Endodermal cell (in vitro differentiated cells): ENCODE data around the gene MGAT5. TPM values are rescaled to one million over a fixed set of nuclear protein-coding genes. Genes with fewer than 3 reads are reported as not detected.

Experiments used
- DNase-seq: peaks from one replicate; pipeline ENCODE4 v3.0.0-alpha.2; 2017
- H3K27ac ChIP-seq: 2 replicates; pipeline ENCODE4 v1.5.1; 2013; ENCODE audit warnings: mild to moderate bottlenecking, low read depth, low read length, moderate library complexity
- H3K27me3 ChIP-seq: 2 replicates; pipeline ENCODE4 v1.6.1; 2013; ENCODE audit warnings: mild to moderate bottlenecking, low read length, moderate library complexity; ENCODE audit not compliant: insufficient read depth, control insufficient read depth, poor library complexity, severe bottlenecking
- H3K36me3 ChIP-seq: 2 replicates; pipeline ENCODE4 v1.7.0; 2013; ENCODE audit warnings: mild to moderate bottlenecking, low read length, moderate library complexity; ENCODE audit not compliant: control insufficient read depth, insufficient read depth
- H3K4me1 ChIP-seq: one replicate; pipeline ENCODE4 v1.7.0; 2013; ENCODE audit warnings: low read length; ENCODE audit not compliant: control insufficient read depth, insufficient read depth
- H3K4me3 ChIP-seq: 2 replicates; pipeline ENCODE4 v1.5.1; 2013; ENCODE audit warnings: mild to moderate bottlenecking, low read length, moderate library complexity
- H3K9ac ChIP-seq: 2 replicates; pipeline ENCODE4 v1.6.1; 2013; ENCODE audit warnings: mild to moderate bottlenecking, low read length, moderate library complexity; ENCODE audit not compliant: poor library complexity, severe bottlenecking; ENCODE audit errors: extremely low read depth
- H3K9me3 ChIP-seq: 2 replicates; pipeline ENCODE4 v1.6.1; 2013; ENCODE audit warnings: mild to moderate bottlenecking, low read length, moderate library complexity; ENCODE audit not compliant: control insufficient read depth
- H3K27ac Mint-ChIP-seq: 2 replicates; pipeline ENCODE4 v1.8.0; 2020; ENCODE audit warnings: mixed read lengths
- H3K27me3 Mint-ChIP-seq: 2 replicates; pipeline ENCODE4 v1.8.0; 2021; ENCODE audit warnings: mild to moderate bottlenecking, mixed read lengths; ENCODE audit not compliant: insufficient read depth
- H3K36me3 Mint-ChIP-seq: 2 replicates; pipeline ENCODE4 v1.8.0; 2020; ENCODE audit warnings: low read depth, mixed read lengths
- H3K4me1 Mint-ChIP-seq: 2 replicates; pipeline ENCODE4 v1.8.0; 2020; ENCODE audit warnings: mixed read lengths
- H3K4me3 Mint-ChIP-seq: 2 replicates; pipeline ENCODE4 v1.8.0; 2020; ENCODE audit warnings: mild to moderate bottlenecking, moderate library complexity, mixed read lengths
- H3K9me3 Mint-ChIP-seq: 2 replicates; pipeline ENCODE4 v1.8.0; 2020; ENCODE audit warnings: mild to moderate bottlenecking, mixed read lengths
- WGBS, 2 experiments: methylation state at CpG; one replicate each; pipeline versions ENCODE4 v1.1.5 to v1.1.7; 2013; ENCODE audit warnings: missing lambda C conversion rate in 2 of 2, mixed read lengths in 1 of 2; ENCODE audit not compliant: insufficient coverage in 1 of 2, insufficient read length in 1 of 2; 5-methylcytosine and 5-hydroxymethylcytosine counted together
- total RNA-seq, 2 donors: library from RNA; stranded (reverse); fragmentation: NEBNext Ultra II Directional in 1 of 2; extraction: Animal tissue kit (Norgen Biotek cat#: 25700) in 1 of 2; gene quantifications; 2 replicates in 1 of 2; 3 replicates in 1 of 2; pipeline ENCODE4 v1.2.1, GENCODE V29; 2021
- TF ChIP-seq, protein P1 (sequence below): fragments of 200-600 bp; sonication (generic); conservative IDR thresholded peaks from 2 replicates; pipeline ENCODE4 v1.5.0; 2021; ENCODE audit warnings: antibody characterized with exemption, mild to moderate bottlenecking

MGAT5 gene
- total RNA-seq, 2 donors from 2014 or later = 57.2 to 78.4 TPM

DNA sequence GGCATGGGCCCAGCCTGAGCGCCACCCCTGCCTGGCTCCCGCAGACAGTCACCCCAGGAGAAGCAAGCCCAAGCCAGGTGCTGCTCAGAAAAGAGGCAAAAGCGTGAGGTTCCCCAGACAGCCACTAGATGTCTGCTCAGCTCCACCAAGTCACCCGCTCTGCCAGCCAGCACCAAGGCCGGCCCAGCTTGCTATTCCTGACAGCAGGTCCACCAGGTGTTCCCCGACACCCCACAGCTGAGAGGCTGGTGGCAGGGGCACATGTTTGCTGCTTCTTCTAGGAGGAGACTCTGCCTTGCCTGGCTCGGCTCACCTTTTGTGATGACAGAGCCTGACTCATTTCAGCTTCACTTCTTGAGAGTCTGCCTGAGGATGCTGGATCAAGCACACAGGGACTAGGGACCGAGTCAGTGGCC, 206.7 kb downstream of the MGAT5 start:
- H3K4me1 Mint-ChIP-seq = peaks cover 2% of the 10 kb centered on the region
- H3K27ac Mint-ChIP-seq = no peak overlapping the region
- no peaks in the 10 kb centered on the region for H3K9me3 Mint-ChIP-seq
- no peaks in the 10 kb centered on the region for H3K4me1 ChIP-seq
- no peaks in the 10 kb centered on the region for H3K36me3 ChIP-seq
- TF ChIP-seq, protein P1, sequence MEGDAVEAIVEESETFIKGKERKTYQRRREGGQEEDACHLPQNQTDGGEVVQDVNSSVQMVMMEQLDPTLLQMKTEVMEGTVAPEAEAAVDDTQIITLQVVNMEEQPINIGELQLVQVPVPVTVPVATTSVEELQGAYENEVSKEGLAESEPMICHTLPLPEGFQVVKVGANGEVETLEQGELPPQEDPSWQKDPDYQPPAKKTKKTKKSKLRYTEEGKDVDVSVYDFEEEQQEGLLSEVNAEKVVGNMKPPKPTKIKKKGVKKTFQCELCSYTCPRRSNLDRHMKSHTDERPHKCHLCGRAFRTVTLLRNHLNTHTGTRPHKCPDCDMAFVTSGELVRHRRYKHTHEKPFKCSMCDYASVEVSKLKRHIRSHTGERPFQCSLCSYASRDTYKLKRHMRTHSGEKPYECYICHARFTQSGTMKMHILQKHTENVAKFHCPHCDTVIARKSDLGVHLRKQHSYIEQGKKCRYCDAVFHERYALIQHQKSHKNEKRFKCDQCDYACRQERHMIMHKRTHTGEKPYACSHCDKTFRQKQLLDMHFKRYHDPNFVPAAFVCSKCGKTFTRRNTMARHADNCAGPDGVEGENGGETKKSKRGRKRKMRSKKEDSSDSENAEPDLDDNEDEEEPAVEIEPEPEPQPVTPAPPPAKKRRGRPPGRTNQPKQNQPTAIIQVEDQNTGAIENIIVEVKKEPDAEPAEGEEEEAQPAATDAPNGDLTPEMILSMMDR = peak; percentile 89
- no peak overlapping the region for H3K4me3 ChIP-seq
- WGBS, 2 experiments = 41 to 50% methylated on average over 7 to 8 of the region's 8 CpGs
- H3K27me3 ChIP-seq = no peaks in the 10 kb centered on the region
- H3K4me3 Mint-ChIP-seq = no peak overlapping the region
- H3K9me3 ChIP-seq = no peaks in the 10 kb centered on the region
- H3K9ac ChIP-seq = no peak overlapping the region
- peak overlapping the region; percentile 32 for H3K27ac ChIP-seq
- DNase-seq = peak; percentile 95
- no peaks in the 10 kb centered on the region for H3K36me3 Mint-ChIP-seq
- no peaks in the 10 kb centered on the region for H3K27me3 Mint-ChIP-seq

DNA sequence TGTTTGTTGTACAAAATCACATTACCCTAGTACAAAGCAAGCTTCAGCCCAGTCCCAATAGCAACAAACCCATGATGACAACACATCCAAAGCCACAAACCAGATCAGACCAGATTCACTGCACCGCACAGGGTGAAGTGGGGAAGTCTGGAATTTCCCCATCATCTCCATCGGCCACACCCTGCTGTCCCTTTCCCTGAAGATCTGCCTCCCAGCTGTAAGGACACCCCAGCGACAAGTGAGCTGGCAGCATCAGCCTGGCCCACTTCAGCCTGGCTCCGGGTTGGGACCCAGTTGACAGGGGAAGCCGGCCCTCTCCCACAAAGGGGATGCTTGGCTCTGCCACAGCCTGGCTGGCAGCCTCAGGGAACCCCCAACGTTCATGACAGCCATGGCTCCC, 207.6 kb downstream of the MGAT5 start:
- no peaks in the 10 kb centered on the region for H3K36me3 Mint-ChIP-seq
- H3K9me3 Mint-ChIP-seq = no peaks in the 10 kb centered on the region
- H3K9ac ChIP-seq = no peak overlapping the region
- no peaks in the 10 kb centered on the region for H3K27me3 Mint-ChIP-seq
- peak overlapping the region; percentile 45 for H3K27ac Mint-ChIP-seq
- no peak overlapping the region for H3K4me3 Mint-ChIP-seq
- peak; percentile 35 for DNase-seq
- no peak overlapping the region for H3K27ac ChIP-seq
- H3K27me3 ChIP-seq = no peaks in the 10 kb centered on the region
- TF ChIP-seq, protein P1 = no peak
- WGBS, 2 experiments = 67 to 88% methylated on average over 1 to 6 of the region's 6 CpGs
- no peaks in the 10 kb centered on the region for H3K9me3 ChIP-seq
- H3K4me1 Mint-ChIP-seq = peaks cover 2% of the 10 kb centered on the region
- no peaks in the 10 kb centered on the region for H3K4me1 ChIP-seq
- H3K4me3 ChIP-seq = no peak overlapping the region
- H3K36me3 ChIP-seq = no peaks in the 10 kb centered on the region

DNA sequence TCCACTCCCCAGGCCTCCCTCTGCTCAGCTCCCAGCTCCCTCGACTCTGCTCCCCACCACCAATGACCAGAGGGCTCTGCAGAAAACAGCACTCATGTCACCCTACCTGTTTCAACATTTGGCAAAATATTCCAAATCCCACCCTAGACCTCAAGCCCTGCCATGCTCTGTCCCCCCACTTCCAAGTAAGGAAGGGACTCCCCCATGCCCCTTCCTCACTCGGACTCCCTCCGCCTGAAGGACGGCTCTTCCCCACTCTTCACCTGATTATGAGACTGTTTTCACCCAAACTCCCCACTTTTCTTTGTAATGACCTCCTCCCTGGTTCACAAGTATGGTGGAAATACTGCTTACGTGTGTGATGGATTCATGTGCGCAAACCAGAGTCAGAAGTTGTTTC, 208.4 kb downstream of the MGAT5 start:
- TF ChIP-seq, protein P1 = no peak
- WGBS, 2 experiments = 89 to 96% methylated on average over 2 to 6 of the region's 6 CpGs
- H3K9ac ChIP-seq = no peak overlapping the region
- H3K4me3 Mint-ChIP-seq = no peak overlapping the region
- no peak overlapping the region for H3K27ac ChIP-seq
- no peaks in the 10 kb centered on the region for H3K4me1 ChIP-seq
- H3K27ac Mint-ChIP-seq = no peak overlapping the region
- peaks cover under 1% of the 10 kb centered on the region for H3K27me3 Mint-ChIP-seq
- no peak overlapping the region for H3K4me3 ChIP-seq
- H3K4me1 Mint-ChIP-seq = peaks cover 2% of the 10 kb centered on the region
- H3K9me3 ChIP-seq = no peaks in the 10 kb centered on the region
- H3K27me3 ChIP-seq = no peaks in the 10 kb centered on the region
- DNase-seq = no peak
- no peaks in the 10 kb centered on the region for H3K36me3 ChIP-seq
- no peaks in the 10 kb centered on the region for H3K36me3 Mint-ChIP-seq
- no peaks in the 10 kb centered on the region for H3K9me3 Mint-ChIP-seq
